HG03442 (cell line): ENCODE measurements around the gene CACNA1S.

Experiments
- ATAC-seq: cut with Tn5 transposase; IDR thresholded peaks from one replicate; pipeline ENCODE4 v1.9.1; 2021; ENCODE audit warnings: mild to moderate bottlenecking, moderate library complexity; ENCODE audit not compliant: unreplicated experiment

The CACNA1S gene

DNA sequence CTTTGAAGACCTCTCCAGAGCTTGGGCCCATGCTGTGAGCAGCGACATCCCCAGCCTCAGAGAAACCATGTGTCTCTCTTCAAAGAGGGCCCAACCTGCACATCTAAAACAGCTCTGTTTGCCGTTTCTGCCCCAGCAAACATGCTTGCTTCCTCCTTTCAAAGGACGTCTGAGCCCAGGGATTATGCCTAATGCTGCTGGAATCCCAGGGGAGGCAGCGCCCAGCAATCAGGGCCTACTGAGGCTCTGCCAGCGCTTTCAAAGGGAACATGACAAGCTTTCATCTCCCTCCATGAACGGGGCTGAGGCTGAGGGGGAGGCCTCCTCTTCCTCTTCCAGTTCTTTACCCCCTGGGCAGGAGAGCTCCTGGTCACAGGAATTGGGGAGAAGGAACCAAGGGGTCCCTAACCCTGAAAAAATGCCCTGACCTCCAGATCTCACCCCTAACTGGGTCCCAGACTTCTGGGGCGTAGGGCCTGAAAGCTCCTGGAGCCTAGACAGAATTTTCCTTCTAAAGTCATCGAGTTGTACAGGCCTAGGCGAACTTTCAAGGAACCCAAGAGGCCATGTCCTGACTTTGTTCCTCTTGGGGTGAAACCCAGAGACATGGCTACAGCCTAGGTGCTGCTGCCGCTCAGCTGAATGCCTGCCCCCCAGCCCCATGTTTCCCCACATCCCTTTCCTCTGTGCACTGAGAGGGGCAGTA lies 28.2 kb upstream of the CACNA1S start:
- ATAC-seq: no peak

DNA sequence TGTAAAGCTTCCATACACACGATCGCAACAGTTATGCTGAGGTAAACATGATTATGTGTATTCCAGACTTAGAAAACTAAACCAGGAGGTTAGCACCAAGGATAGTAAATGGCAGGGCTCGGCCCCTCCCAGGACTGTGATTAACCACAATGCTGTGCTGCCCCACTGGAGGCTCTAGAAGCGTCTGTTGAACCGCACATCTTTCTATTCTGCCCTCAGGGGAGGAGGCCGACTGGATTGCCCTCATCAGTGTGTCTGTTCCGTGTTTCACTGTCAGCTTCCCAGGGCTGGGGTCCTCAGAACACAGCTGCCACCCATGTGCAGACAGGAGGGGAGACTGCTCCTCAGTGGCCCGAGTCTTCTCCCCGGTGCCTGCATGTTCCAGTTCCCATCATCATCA lies 27.5 kb upstream of the CACNA1S start:
- no peak for ATAC-seq

DNA sequence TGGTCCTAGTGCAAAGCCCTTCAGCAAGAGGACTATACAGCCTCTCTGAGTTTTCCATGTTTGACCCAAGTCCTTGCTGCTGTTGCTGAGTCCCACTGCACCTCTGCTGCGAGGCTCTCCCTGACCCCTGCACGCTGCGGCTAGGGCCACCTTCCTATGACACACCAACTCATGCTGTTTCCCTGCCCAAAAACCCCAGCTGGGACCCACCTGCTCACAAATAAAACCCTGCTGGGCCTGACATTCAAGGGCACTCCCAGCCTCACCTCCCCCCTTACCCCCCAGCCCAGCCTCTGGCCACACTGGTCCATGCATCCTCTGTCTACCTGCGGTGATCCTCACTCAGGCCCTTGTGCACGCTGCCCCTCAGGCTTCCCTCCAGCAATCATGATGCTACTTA lies 27.1 kb upstream of the CACNA1S start:
- no peak for ATAC-seq

DNA sequence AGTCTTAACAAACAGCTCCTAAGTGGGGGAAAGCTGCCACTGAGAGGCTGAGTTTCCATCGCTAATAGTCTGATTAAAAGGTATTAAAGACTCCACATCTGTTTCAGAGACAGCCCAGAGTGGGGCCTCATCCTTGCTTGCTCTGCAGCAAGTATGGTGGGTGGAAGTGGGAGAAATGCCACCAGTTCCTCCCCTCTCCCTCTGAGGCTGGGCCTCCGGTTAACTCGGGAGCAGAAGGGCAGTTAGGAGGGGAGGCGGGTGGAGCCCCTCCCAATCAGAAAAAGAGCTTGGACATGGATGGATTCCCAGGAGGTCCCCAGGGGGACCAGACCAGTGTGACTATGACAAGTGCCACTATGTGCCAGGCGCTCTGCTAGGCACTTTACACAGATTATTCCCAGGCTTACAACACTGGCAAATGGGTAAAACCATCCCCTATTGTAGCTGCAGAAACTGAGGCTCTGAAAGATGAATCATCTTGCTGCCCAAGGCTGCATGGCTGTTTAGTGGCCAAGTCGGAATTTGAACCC lies 26.1 kb upstream of the CACNA1S start:
- ATAC-seq: no peak

DNA sequence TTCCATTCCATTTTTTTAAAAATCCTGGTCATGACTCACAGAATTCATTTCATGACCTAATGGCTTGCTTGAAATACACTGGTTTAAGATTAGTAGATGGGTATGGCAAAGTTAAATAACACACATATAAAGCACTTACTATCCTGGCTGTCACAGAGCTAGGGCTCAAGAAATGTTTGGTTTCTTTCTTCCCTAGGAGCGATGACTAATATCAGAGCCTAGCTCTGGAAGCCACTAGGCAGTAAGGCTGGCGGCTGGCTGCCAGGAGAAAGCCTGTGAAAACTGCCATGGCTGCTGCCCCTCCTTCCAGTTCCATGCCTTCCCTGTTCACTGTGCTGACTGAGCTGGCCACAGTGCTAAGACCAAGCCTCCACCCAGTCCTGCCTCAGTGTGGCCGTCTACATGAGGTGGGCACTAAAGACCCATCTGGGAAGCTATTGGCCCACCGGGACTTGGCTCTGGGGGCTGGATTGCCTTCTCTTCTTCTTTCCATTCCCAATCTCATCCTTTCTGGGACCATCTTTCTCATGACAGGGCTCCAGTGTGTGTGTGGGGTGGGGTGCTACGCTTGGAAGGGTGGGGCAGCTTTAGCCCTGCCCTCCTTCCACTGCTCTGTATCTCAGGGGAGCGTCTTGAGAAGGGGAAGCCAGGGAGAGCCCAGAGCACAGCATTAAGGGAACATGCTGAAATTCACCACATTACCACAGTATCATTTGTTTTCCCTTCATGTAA lies 25.5 kb upstream of the CACNA1S start:
- ATAC-seq: no peak

DNA sequence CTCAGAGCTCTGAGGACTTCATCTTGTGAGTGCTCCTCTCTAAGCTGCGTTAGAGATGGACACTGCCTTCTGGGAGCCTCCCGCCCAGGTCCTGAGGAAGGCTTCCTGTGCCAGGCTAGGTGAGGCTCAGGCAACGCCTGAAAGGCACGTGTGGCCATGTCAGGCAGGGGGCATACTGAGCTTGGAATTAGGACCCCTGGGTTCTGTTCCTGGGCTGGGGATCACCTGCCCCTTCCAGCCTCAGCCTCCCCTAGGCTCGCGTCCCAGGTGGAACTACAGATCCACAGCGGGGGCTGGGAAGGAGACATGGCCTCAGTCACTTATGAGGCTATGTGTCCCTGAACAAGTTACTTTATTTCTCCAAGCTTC lies 24.8 kb upstream of the CACNA1S start:
- ATAC-seq: no peak

DNA sequence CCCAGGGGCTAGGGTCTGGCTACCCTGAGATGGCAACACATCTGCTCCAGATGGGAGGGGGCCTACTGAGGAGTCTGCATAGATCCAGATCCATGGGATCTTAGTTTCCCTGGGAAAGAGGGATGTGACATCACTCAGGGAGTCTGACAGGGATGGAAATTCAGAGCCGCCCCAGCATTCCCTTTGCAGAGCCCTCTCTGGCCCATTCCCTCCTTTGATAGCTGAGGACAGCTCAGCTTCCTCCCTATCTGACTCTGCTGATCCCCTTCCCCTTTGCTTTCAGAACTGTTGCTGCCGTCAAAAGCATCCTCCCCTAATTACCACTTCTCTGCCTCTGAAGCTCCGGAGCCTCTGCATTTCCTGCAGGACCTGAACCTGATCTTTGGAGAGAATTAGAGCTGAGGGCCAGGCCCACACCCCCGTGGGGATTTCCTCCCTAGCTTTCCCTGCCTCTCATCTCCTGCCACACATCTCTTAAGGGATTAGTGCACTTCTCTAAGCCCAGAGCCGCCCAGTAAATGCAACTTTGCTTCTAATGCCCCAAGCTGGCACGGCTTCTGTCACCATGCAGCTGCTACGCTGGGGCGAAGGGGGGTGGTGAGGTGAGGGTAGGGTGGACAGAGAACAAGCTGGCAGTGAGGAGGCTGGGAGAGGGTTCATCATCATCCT lies 24.3 kb upstream of the CACNA1S start:
- no peak for ATAC-seq

DNA sequence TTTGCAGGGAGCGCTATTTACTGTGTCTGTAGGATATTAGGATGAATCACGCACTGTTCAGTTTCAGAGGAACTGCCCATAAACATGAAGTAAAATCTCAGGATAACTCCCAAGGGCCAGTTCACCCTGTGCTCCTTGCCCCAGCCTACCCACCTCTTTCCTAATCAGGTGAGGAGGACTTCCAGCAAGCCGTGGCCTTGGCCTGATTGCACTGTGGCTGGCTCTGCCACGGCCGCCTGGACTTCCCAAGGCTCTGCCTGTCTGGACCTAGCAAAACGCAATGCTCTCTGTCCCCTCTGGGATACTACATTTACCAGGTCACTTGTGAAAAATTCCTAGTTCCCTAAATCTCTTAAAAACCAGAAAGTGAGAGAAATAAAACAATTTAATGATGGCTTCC lies 22.2 kb upstream of the CACNA1S start:
- no peak for ATAC-seq

DNA sequence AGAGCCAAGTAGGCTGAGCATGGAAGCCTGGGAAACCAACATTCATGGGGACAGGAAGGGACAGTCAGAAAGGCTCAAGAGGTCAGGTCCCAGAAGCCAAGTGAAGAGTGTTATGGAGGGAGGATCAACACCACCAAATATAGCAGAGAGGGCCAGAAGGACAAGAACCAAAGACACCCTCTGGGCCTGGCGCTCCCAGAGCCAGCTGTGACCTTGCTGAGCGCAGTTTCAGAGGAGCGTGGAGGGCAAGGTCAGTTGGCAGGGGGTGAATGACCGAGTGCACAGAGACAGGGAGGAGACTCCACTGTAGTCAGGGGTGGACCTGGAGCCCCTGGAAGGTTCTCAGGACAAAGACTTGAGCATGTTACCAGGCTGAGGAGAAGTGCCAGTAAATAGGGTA lies 19.2 kb upstream of the CACNA1S start:
- ATAC-seq: no peak

DNA sequence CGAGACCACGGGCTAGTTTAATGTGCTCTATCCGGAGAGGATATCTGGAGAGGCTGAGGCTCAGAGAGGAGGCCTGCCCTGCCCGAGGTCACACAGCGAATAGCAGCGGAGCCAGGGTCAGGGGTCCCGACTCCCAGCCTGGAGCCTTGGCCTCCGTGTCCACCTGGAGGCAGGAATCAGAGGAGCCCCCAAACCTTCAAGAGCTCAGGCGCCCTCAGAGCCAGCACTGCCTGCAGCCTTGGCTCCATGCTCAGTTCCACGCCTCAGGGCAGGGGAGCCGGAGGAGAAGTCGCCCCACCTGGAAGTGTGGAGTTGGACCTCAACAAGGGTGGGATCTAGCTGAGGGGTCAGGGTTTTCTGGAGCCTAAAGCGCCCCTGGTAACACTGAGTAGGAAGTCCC lies 16.7 kb upstream of the CACNA1S start:
- no peak for ATAC-seq

DNA sequence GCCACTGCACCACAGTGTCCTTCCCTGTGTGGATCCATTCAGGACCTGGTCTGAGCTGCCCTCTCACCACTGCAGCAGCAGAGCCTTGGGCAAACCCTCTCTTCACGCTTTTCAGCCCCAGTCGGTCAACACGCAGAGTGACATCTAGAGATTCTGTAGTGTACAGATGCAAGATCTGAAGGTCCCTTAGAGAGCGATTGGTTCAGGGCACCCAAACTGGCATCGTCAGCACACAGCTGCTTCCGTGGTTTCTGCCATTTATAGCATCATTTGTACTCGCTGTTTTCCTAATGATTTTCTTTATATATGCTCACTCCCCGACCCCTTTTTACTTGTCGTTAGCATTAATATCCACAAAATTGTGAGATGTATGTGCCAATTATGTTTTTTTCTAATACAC lies 16.2 kb upstream of the CACNA1S start:
- no peak for ATAC-seq

DNA sequence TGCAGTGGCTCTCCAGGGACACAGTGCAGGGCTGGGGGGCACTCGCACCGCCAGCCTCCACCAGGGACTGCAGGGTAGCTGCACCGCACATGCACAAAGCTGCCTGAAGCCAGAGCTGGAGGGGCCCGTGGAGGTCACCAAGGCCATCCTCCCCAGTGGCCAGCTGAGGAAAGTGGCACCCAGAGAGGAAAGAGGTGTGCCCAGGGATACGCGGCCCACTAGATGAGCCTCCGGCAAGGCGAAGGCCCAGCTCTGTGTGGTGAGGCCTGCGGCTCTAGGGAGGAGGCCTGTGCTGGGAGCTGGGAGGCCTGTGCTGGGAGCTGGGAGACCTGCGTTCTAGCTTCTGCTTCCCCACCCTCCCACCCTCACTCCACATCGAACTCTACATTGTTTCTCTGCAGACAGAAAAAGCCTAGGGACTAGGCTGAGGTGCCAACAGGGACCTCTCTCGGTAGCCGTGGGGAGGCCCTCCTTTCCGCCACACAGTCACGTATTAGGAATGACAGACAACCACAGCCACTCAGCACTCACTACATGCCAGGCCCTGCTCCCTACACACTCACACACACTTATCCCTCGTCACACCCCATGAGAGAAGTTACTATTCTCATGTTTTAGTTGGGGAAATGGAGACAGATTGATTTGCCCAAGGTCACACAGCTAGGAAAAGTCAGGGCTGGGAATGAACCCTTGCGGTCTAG lies 15.7 kb upstream of the CACNA1S start:
- ATAC-seq: no peak

DNA sequence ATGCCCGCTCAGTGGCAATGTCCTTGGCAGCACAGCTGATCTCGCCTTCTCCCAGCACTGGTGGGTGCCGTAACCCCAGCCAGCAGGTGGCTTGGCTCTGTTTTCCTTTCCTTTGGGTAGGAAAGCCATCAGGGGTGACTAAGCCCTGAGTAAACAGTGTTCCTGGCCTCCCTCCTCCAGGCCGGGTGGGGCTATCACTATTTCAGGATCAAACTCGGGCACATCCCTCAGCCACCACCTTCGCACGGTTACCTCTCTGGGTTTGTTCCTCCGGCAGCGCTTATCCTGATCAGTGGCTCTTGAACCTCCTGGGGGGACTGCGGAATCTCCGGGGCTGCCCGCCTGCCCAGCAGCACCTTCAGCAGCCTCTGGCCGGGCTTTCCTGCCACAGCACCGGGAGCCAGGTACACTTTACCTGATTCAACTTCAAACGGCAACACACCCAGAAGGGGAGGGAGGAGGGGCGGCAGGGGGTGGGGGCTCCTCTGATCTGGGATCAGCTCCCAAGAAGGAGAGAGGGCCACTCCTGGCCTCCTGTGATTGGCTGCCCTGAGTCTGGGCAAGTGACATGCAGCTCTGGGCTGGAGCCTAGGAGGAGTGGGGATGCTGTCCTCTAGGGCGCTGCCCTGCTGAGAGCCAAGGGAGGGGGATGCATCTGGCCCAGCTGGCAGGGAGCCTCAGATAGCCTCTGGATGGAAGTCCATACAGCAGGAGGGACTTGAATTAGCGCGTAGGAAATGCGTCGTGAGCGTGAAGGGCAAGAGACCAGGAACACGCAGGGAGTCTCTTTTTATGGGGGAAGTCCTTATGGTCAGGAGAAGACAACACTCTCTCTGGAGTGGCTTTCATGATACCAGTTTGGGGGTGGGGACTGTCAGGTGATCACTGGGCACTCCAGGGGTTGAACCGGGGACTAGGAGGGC lies 14.9 kb upstream of the CACNA1S start, which contains the start of gene ASCL5:
ASCL5 (minus strand) TSS at position 353 of the 923 bp plus-strand sequence. CDS start 11,812 bp downstream, outside the sequence.
- no peak for ATAC-seq

DNA sequence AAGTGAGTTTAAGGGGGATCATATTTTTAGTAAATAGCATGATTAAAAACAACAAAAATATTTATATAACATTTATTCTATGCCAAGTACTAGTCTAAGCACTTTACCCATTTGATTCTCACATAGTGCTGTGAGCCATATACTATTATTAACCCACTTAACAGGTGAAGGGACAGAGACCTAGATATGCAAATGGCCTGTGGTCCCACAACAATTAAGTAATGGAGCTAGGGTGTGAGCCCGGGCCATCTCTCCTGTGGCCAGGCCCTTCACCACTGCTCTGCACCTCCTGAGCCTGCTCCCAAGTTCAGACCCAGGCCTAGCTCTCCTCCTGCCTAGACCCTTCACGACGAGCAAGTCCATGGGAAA lies 14.2 kb upstream of the CACNA1S start:
- ATAC-seq: no peak

DNA sequence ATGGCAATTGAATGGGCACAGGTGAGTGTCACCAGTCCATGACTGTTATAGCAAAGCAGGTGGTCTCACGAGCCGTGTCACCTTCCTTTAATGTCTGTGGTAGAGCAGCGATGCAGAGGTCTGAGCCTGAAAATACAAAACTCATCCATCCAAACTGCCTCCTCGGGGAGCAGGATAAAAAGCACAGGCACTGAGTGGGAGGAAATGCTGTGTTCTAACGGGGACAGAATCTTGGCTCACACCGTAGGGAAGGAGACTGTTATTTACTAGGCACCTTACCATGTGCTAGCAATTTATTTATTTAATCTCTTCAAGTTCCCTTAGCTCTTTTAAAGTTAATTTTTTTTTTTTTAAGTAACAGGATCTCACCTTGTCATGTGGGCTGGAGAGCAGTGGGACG lies 13.6 kb upstream of the CACNA1S start:
- no peak for ATAC-seq

DNA sequence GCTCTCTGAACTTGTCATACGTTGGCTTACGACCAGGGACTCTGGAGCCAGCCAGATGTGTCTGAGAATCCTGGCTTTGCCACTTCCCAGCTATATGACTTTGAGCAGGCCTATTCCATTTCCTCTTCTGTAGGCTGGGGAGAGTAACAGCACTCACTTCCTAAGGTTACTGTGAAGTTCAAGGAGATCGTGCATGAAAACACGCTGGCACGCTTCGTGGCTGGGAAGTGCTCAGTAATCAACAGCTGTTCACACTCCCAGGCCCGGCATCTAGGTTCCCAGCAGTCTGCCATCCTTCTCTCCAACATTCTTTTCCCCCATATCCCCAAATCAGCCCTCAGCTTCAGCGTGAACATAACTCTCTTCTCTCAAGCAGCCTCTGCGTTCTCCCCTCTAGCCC lies 12.8 kb upstream of the CACNA1S start:
- no peak for ATAC-seq

DNA sequence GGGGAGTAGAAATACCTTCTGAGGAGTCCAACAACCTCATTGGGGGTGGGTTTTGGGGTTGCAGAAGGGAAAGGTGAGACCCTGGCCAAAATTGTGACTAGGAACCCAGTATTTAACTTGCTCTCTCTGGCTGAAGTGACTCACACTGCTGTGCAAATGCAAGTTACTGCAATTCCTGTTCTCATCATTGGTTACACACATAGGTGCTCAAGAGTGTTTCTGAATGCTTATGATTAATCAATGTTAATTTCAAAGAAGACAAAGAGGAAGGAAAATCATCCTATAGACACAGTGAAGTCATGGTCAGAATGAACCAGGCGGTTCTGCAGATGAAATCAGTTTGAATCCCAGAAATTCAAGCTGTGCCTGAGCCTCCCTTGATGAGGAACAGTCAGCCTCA lies 11.6 kb upstream of the CACNA1S start:
- no peak for ATAC-seq

DNA sequence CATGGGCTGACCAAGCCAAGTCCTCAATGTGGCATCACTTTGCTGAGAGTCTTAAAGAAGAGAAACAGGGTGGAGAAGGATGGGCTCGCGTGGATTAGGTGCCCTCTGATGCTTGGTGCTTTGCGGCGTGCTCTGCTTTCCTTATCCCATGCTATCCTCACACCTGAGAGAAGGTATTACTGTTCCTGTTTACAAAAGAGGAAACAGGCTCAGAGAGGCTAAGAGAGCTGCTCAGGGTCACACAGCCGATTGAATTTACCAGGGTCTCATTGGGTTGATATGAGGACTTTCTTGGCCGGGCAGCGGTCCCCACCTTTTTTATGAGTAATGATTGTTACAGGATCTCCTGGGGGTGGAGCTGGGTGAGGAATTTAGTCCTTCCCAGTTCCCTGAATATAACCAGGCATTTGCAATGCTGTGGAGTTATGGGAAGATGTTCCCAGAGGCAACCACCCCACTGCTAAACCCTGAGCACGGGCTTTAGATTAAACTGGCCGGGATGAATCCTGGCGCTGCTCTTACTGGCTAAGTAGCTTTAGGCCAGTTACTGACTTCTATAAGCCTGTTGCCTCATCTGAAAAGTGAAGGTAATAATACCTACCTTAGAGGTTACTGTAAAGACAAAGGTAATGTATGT lies 10.2 kb upstream of the CACNA1S start:
- ATAC-seq: no peak
